Nephron (organoid): Measurements from ENCODE around the gene ADCY2.

ENCODE experiments used
- H3K27ac Mint-ChIP-seq, 3 experiments: 2 replicates each; pipeline ENCODE4 v1.8.0; 2020; ENCODE audit warnings: mixed read lengths in 3 of 3, mild to moderate bottlenecking in 2 of 3, moderate library complexity in 1 of 3
- H3K27me3 Mint-ChIP-seq: 2 replicates; pipeline ENCODE4 v1.8.0; 2021; ENCODE audit warnings: low read depth, mild to moderate bottlenecking, moderate library complexity, mixed read lengths
- H3K36me3 Mint-ChIP-seq: 2 replicates; pipeline ENCODE4 v1.8.0; 2020; ENCODE audit warnings: low read depth, mixed read lengths
- H3K4me1 Mint-ChIP-seq: 2 replicates; pipeline ENCODE4 v1.8.0; 2020; ENCODE audit warnings: mixed read lengths
- H3K4me3 Mint-ChIP-seq, 3 experiments: 2 replicates each; pipeline ENCODE4 v1.8.0; 2020; ENCODE audit warnings: mild to moderate bottlenecking in 3 of 3, mixed read lengths in 3 of 3, moderate library complexity in 2 of 3
- H3K9me3 Mint-ChIP-seq: 2 replicates; pipeline ENCODE4 v1.8.0; 2020; ENCODE audit warnings: mixed read lengths
- TF ChIP-seq, protein P1 (sequence below), 3 experiments: fragments of 200-600 bp; sonication (generic); IDR thresholded peaks; one replicate each; pipeline ENCODE4 v1.5.0; 2021; ENCODE audit warnings: antibody characterized with exemption in 3 of 3; ENCODE audit not compliant: unreplicated experiment in 3 of 3

Gene ADCY2

DNA sequence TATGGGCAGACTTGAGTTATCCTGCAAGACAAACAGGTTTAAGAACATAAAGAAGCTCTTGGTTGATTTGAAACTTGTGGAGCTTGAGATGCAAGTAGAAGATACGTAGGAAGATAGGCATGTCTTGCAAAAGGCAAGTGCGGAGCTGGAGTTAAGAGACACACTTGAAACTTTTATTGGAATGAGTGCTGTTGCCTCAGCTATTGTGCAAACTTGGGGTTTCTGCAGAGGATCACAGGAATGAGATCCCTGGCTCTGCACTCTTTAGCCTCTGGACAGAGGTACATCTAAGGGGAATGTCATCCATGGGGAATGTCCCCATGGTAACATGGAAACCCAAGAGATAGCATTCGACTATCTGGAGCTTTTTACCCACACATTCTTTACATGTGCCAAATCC is 121.1 kb downstream of the ADCY2 start:
- Mint-ChIP-seq H3K36me3 (no peaks in the 10 kb centered on the region), H3K9me3 (no peaks in the 10 kb centered on the region), H3K4me3 (no peak overlapping the region), H3K27ac (no peak overlapping the region), H3K27me3 (no peaks in the 10 kb centered on the region), H3K4me1 (no peaks in the 10 kb centered on the region)
- TF ChIP-seq, protein P1, sequence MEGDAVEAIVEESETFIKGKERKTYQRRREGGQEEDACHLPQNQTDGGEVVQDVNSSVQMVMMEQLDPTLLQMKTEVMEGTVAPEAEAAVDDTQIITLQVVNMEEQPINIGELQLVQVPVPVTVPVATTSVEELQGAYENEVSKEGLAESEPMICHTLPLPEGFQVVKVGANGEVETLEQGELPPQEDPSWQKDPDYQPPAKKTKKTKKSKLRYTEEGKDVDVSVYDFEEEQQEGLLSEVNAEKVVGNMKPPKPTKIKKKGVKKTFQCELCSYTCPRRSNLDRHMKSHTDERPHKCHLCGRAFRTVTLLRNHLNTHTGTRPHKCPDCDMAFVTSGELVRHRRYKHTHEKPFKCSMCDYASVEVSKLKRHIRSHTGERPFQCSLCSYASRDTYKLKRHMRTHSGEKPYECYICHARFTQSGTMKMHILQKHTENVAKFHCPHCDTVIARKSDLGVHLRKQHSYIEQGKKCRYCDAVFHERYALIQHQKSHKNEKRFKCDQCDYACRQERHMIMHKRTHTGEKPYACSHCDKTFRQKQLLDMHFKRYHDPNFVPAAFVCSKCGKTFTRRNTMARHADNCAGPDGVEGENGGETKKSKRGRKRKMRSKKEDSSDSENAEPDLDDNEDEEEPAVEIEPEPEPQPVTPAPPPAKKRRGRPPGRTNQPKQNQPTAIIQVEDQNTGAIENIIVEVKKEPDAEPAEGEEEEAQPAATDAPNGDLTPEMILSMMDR (IDR thresholded peaks at IDR 0.05; ENCODE audit: unreplicated experiment in 3 of 3), result no peak

DNA sequence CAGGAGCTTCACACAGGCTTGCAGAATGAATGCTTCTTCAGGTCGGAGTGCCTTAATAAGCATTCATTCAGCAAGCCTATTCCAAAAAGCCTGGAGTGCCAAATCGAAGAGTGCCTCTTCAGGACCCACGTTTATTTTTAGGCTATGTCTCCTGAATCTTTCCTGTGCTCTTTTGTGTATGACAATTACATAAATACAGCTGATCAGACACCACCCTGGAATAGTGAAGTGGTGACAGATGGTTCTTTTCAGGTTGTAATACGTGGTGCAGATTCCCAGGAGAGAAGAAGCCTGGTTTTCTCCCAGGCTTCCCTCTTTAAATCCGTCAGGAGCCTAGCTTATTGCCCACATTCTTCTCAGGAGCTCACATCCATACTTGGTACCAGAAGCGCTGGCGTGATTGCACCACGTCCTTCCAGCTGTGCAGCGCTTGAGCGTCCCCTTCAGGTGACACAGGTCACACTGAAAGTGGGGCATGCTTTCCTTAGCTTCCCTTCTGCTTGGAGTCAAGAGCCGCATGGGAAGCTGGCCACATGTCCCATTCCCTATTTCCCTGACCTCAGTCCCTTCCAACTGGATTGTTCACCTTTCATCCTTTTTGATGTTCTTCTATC is 123.1 kb downstream of the ADCY2 start:
- no peaks in the 10 kb centered on the region for H3K4me1 Mint-ChIP-seq
- peaks cover 4% of the 10 kb centered on the region for H3K36me3 Mint-ChIP-seq
- no peaks in the 10 kb centered on the region for H3K9me3 Mint-ChIP-seq
- no peak overlapping the region for H3K4me3 Mint-ChIP-seq
- TF ChIP-seq, protein P1 (IDR thresholded peaks at IDR 0.05; ENCODE audit: unreplicated experiment in 3 of 3), result no peak
- H3K27ac Mint-ChIP-seq, result no peak overlapping the region
- no peaks in the 10 kb centered on the region for H3K27me3 Mint-ChIP-seq

DNA sequence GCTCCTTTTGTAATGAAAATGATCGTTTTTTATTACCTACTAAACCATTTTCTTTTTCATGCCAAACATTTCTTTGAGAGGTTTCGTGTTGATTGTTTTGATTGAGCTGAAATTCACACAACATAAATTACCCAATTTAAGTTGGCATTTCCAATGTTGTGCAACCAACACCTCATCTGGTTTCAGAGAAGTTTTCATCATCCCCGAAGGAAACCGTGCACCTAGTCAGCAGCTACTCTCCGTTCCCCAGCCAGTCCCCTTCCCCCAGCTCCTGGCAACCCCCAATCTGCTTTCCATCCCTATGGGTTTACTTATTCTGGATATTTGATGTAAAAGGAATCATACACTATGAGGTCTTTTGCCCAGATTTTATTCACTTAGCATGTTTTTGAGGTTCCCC is 123.6 kb downstream of the ADCY2 start:
- Mint-ChIP-seq H3K27ac (no peak overlapping the region), H3K9me3 (no peaks in the 10 kb centered on the region), H3K4me3 (no peak overlapping the region), H3K27me3 (no peaks in the 10 kb centered on the region), H3K4me1 (no peaks in the 10 kb centered on the region), H3K36me3 (peaks cover 4% of the 10 kb centered on the region)
- TF ChIP-seq, protein P1 (IDR thresholded peaks at IDR 0.05; ENCODE audit: unreplicated experiment in 3 of 3), result no peak

DNA sequence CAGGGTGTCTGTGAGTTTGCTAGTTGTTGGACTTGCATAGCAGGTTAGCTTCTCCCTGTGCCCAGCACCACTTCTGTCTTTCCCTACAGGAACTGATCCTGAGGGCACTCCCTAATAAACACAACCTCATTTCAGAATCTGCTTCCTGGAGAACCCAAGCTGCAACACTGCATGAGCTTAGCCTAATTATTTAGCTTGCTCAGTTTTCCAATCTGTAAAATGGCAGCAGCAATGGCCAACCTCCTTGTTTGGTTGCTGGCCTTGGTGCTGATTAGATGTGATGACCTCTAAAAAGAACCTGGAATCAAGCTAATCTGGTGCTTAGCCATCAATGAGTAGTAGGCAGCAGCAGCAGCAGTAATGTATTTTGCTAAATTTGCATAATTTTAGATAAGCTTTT is 133.9 kb downstream of the ADCY2 start:
- Mint-ChIP-seq H3K27me3 (peaks cover 3% of the 10 kb centered on the region), H3K4me1 (no peaks in the 10 kb centered on the region), H3K4me3 (no peak overlapping the region), H3K27ac (no peak overlapping the region), H3K36me3 (peaks cover 7% of the 10 kb centered on the region), H3K9me3 (no peaks in the 10 kb centered on the region)
- TF ChIP-seq, protein P1 (IDR thresholded peaks at IDR 0.05; ENCODE audit: unreplicated experiment in 3 of 3), result no peak

DNA sequence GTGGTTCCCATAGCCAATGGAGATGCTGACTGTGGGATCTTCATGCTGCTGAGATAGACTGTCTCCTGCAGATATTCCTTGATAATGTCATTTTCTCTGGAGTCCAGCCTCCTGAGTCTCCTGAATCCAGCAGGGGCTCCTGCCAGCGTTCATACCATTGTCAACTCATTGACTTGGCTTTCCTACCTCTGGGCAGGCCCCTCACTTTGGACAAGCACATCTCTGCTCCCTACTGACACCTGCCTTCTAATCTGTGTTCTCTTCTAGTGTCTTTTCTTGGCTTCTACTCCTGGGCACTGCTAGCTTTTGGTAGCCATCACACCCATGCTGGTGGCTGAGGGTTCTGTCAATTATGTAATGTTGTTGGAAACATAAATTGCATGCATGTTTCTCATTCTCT is 138.0 kb downstream of the ADCY2 start:
- TF ChIP-seq, protein P1 (IDR thresholded peaks at IDR 0.05; ENCODE audit: unreplicated experiment in 3 of 3), result no peak
- H3K27me3 Mint-ChIP-seq, result peaks cover 6% of the 10 kb centered on the region
- peaks cover 7% of the 10 kb centered on the region for H3K36me3 Mint-ChIP-seq
- H3K4me1 Mint-ChIP-seq, result no peaks in the 10 kb centered on the region
- H3K4me3 Mint-ChIP-seq, result no peak overlapping the region
- H3K27ac Mint-ChIP-seq, result no peak overlapping the region
- H3K9me3 Mint-ChIP-seq, result no peaks in the 10 kb centered on the region

DNA sequence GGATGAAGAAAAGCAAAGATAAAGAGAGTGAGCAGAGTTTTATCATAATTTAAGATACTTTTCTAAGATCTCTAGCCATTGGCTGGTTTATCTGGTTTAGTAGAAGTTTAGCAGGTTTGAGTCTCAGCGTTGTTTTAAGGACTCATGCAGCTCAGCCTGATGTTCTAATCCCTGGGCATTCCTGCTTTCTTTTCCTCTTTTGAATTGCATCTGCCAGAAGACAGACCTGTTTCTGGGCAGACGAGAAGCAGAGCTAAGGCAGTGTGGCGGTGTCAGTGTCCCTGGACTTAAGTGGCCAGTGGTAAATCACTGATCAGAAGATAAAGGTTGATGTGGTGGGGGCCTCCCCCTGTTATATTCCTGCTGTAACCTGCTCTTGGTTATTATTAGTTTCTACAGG is 138.6 kb downstream of the ADCY2 start:
- Mint-ChIP-seq H3K4me3 (no peak overlapping the region), H3K27me3 (peaks cover 6% of the 10 kb centered on the region), H3K9me3 (no peaks in the 10 kb centered on the region), H3K27ac (no peak overlapping the region), H3K4me1 (no peaks in the 10 kb centered on the region), H3K36me3 (peaks cover 7% of the 10 kb centered on the region)
- TF ChIP-seq, protein P1 (IDR thresholded peaks at IDR 0.05; ENCODE audit: unreplicated experiment in 3 of 3), result no peak
